ENCODE measurements around the gene PPP1R14C.
"Not testable (repeated sequence)": the region's sequence is repeated elsewhere in the genome, so short reads cannot be mapped to it uniquely, and the experiment has no call there.

Gene PPP1R14C

GRCh38 chr6:150169609-150170008 is 26.8 kb downstream of the PPP1R14C start:
- no peak for DNase-seq

GRCh38 chr6:150172929-150173328 is 30.1 kb downstream of the PPP1R14C start:
- DNase-seq: no peak

DNA sequence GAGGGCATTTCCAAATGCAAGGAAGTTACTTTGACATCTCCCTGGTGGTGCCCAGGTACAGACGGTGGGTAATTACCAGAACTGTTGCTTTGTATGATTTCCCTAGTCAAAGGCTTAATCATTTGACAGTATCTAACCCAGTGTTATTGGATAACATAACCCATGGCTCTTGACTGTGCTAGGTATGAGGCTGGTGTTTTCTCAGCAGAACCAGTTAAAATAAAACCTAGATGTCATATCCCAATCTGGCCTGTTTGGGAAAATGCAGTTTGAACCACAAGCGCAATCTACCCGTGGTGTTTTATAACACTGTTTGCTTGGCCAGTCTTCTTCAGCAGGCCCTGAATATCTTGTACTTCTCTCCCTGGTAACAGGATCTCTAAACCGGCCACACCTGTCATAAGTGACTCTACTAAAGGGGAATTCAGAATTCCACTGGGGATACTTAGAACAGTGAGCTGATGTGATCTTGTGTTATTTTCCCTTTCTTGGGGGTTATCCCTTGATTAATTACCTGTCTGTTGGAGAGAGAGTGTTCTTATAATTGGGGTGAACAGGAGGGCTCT is 32.8 kb downstream of the PPP1R14C start:
- no peak for DNase-seq

GRCh38 chr6:150176152-150176551 is 33.3 kb downstream of the PPP1R14C start:
- DNase-seq: no peak

DNA sequence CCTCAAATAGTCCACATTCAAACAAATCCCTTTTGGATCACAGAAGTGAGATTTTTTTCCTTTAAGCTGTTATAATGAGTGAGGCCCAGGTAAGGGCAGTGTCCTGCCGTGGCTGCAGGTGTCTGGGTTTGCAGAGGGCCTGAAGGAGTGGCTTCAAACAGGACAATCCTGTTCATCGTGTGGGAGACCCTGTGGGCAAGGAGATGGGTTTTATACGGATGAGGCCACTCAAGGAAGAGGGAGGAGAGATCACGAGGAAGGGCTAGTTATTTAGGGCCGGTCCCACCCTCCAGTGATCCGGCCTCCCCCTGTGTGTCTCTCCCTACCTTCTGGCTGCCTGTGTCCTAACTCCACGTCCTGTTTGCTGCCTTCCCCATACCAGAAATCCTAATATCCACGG is 33.8 kb downstream of the PPP1R14C start:
- no peak for DNase-seq

DNA sequence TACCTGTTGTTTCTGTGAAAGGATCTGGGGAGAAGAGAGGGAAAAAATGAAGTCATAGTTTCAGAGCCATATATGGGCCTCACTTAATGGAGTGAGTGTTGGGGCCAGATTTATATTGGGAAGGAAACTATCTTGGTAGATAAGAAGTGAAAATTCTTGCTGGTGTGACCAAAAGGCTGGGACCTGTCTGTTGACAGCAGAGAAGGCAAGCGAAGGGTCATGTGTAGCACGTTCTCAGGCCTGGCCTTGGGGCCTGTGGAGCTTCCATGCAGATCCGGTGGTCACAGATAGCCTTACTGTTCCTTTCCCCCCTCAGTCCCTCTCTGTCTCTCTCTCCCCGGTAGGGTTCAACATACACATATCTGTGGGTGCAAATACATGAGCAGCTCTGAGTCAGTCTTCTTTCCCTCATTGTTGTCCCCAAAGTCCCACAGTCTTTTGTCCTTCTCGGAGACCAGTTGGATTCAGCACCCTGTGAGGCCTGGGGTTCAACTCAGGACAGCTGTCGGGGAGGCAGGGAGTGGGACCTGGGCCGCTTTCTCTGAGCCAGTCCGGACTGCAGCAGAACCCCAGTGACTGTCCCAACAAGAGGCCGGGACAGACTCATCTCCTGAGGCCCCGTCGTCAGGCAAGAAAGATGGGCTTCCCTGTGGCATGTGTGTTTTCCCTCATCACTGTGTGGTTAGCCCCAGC is 34.6 kb downstream of the PPP1R14C start:
- DNase-seq: no peak

DNA sequence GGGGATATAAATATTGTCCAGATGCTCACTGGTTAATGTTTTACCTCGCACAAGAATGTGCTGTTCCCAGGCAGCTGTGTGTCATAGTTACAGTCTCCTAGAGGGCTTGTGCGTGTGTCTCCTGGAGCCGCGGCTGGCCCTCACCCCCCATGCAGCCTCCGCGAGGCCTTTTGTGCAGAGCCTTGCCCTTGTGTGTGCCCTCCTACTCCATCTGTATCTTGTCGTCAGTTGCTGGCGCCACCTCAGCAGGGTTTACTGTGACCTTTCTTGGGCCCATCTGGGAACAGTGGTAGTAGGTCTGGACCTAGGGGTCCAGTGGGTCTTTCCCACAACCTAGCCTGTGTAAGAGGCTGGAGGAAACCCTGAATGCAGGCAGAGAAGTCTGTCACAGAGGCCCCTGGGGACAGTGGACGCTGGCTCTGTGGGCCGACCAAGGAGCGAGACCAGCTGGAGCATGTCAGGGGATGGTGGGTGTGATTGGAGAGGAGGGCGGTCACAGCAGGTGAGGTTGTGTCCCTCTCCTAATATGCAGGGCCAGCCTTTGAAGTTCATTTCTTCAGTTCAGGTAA is 35.2 kb downstream of the PPP1R14C start:
- DNase-seq: no peak

- DNase-seq: no peak
Measured at GRCh38 chr6:150179030-150179429, 36.2 kb downstream of the PPP1R14C start.

GRCh38 chr6:150179907-150180424 is 37.1 kb downstream of the PPP1R14C start:
- DNase-seq: not testable (repeated sequence)

DNA sequence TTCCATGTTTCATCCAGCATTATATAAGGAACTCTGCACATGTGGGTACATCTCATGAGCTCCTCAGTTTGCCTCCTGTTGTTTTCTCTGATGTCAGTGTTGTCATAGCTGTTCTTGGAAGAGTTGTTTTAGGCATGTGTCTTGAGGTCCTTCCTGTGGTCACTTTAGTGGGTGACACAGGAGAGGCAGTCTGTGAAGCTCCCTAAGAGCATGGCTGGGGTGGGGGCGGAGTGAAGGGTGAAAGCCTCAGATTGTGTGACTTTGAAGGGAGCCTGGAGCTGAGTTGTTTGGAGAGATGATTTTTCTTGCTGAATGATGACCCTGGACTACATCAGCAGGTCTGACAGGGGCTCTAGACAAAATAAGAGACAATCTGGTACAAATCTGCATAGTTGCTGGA is 37.7 kb downstream of the PPP1R14C start:
- DNase-seq: no peak

DNA sequence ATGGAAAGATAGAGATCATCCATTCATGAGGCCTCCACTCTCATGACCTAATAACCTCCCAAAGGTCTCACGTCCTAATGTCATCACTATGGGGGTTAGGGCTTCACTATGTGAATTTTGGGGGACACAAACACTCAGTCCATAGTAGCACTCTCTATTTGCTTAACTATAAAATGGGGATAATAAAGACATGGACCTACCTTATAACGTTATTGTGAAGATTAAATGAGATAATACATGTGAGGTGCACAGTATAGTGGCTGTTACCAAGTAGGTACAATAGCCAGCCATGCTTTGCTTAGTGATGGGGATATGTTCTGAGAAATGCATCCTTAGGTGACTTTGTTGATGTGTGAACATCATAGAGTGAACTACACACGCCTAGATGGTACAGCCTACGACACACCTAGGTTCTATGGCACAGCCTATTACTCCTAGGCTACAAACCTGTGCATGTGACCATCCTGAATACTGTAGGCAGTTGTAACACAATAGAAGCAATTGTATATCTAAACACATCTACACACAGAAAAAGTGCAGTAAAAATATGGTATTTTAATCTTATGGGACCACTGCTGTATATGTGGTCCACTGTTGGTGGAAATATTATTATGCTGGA is 39.7 kb downstream of the PPP1R14C start:
- DNase-seq: no peak

- no peak for DNase-seq
Measured at GRCh38 chr6:150183105-150183504, 40.3 kb downstream of the PPP1R14C start.

GRCh38 chr6:150183966-150184365 is 41.1 kb downstream of the PPP1R14C start:
- no peak for DNase-seq

- no peak for DNase-seq
Measured at GRCh38 chr6:150184850-150185731, 42.2 kb downstream of the PPP1R14C start.

DNA sequence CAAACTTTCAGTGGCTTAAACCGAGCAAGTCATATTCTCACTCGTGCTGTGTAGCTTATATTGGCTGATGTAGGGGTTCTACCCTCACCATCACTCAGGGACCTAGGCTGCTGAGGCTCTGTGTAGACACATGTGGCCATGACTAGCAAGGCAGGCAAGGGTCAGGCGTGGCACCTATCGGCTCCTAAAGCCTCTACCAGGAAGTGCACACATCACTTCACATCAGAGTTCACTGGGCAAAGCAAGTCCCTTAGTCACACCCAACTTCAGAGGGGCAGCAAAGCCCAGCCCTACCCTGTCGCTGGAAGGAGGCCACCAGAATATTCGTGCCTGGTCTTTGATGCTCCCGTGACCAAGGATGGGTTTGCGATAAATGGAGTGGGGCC is 42.9 kb downstream of the PPP1R14C start:
- no peak for DNase-seq

DNA sequence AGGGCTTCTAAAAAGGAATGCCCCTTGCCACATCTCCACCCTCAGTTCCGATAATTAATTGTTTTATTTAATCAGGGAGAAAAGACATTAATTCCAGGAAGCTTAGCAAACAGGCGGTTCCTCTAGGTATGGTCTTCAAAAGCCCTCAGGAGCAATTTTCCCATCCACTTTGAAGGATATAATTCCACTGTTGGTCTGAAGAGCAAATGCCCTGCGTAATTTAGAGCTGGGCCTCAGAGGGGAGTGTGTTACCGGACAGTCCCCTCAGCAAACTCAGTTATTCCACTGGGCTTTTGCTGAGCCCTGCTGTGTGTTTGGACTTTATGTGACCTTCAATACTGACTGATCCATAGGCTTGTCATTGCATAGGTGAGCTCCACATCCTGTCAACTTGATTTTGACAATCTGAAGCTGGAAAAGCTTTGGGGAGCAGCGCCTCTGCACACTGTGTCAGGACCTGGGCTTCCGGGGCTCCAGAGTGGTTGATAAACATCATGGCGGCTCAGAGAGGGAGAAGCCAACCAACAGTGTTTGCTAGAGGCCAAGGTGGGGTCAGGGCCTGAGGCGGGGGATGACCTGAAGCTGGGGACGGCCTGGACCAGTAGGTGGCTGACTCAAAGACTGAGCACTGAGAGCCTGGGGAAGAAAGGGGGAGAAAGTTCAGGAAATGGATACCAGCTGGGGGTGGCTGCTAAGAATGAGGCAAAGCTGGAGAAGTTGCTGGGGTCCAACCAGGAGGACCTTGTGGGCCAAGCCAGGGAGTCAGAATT is 43.5 kb downstream of the PPP1R14C start:
- DNase-seq: no peak

GRCh38 chr6:150187433-150187832 is 44.6 kb downstream of the PPP1R14C start:
- not testable (repeated sequence) for DNase-seq

- DNase-seq: no peak
Measured at GRCh38 chr6:150189122-150189521, 46.3 kb downstream of the PPP1R14C start.

DNA sequence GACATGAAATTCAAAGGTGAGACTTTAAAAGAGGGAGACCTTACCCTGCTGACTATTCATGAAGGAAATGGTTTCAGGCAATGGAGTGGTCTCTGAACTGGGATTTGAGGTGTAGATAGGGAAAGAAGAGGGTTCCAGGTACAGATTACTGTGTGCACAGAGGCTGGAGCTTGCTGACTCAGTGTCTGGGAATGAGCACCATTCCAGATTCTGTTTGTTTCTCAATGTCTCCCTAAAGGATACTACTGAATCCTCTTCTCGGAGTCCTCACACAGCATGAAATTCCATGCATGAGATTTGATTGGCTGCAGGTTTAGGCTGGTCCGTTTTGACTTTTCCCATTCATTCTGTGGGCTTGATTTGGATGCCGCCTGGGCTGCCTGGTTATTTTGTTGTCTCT is 49.0 kb downstream of the PPP1R14C start:
- DNase-seq: no peak

DNA sequence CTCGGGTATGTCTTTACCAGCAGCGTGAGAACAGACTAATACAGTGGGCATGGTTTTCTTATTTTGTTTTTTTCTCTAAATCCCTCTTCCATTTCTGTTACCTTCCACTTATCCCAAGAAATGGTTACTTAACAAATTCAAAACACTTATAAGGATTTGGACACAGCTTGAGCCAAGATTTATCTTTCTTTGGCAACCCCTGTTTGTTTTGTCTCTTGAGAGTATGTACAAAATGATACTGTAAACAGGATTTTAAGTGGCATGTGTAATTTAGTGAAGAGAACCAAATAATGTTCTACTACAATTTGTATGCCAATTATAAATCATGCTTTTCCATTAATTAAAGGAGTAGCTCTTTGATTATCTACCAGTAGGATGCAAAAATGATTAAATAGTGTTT is 51.4 kb downstream of the PPP1R14C start:
- no peak for DNase-seq

DNA sequence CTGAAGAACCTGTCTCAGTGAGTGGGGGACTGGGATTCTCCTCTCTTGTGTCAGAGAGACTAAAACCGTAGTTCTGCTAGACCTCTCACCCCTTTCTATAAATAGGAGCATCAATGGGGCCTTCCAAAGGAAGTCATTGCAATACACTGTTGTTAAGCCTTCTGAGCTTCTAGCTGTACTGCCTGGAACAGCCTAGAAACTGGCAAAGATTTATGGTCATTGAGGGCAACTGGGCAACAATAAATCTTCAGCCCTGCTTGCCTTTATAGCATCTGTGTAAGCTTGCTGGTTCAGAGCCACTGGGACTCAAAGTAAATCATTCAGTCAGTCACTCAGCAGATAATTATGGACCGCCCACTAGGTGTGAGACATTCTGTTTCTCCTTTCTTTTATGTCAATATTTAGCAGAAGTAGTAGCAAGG is 53.2 kb downstream of the PPP1R14C start:
- DNase-seq: no peak

Measured in activated T-cell treated with anti-CD3 and anti-CD28 coated beads, Interleukin-2, amount 50 U/mL, for 1 hour (primary cell).